Left cardiac atrium (tissue), 4 donors: ENCODE measurements around the gene BACH2. TPM values are rescaled to one million over a fixed set of nuclear protein-coding genes. Genes with fewer than 3 reads are reported as not detected.

Experiments used
- ATAC-seq, 2 donors: fragments of 200-7000 bp; cut with Tn5 transposase; one replicate each; pipeline ENCODE4 v1.9.1; 2020; ENCODE audit warnings: mild to moderate bottlenecking in 2 of 2, moderate library complexity in 2 of 2
- DNase-seq: peaks from one replicate; pipeline ENCODE4 v3.0.0-alpha.2; 2020
- intact Hi-C, 2 donors: fragments of 100-400 bp; cut with DNase I; formaldehyde crosslinking; loops; one replicate each; pipeline versions ENCODE4 v1.14.1 to v1.15.1; 2022 to 2023
- total RNA-seq, 2 donors: library from RNA; stranded (reverse); fragmentation: NEBNext Ultra II Directional; extraction: Animal tissue kit (Norgen Biotek cat#: 25700); gene quantifications; one replicate each; pipeline ENCODE4 v1.2.1, GENCODE V29; 2021
- donor health status: DM: no; HTN: yes; CAD: no.
- donor health status: DM: no; HTN: yes; CAD: no; lungs with severe emphysema.
- donor health status: DM: yes; HTN: yes; CAD: no.
- donor health status: Dilated cardiomyopathy.

BACH2 gene
- total RNA-seq, 2 donors from 2014 or later: 2.0 to 2.5 TPM

DNA sequence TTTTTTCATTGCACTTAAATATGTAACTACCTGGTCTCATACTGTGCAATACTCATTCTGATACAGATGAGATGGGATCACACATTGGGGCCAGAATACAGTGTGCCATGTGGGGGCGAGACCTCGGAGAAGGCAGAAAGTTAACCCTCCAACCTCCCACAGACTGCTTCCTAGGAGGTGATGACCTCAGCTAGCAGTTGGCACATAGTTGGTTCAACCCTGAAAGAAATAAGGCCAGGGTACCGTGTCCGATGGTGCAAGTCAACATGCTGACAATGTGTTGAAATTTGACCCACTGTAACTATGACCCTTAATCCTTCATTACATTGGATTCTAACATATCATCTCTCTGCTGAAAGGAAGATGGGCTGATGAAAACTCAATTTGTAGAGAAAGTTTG is 340.5 kb downstream of the BACH2 start:
- intact Hi-C loops: no loop called here
- DNase-seq: no peak
- no peak for ATAC-seq

DNA sequence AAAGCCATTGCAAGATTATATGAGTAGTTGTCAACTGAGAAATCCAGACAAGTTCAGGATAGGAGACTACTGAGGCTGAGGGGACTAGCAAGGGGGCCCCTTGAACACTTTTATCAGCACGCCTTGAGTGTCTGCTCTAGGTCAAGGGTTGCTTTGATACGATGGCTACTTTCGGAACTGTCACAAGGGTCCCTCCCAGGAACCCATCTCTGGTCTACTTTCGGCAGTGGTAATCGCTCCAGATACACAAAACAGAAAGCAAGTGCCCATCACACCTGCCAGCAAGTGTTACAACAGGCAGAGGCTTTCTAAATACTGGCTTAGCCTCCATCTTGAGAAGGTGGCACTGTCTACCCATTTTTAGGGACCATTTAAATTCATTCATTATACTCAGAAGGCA is 341.3 kb downstream of the BACH2 start:
- DNase-seq (no peak), ATAC-seq (no peak)
- intact Hi-C loops: no loop called here

DNA sequence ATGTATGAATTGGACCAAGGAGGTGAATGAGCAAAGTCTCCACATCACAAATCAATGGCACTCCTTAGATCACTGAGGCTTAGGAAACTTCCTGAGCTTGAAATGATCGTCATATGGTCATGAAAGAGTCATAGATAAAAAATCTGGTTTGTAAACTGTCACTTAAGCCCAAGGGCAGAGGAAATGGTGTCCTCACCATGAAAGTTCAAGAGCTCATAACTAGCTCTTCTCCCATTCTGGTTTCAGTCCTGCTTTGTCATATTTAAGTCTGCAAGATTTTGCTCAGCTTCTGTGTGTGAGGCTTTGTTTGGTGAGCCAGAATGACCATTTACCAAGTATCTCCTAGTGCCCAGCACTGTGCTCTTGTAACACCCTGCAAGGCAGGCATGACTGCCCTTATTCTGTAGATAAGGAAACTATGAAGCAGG is 341.9 kb downstream of the BACH2 start:
- ATAC-seq (no peak), DNase-seq (no peak)
- intact Hi-C loops: no loop called here

DNA sequence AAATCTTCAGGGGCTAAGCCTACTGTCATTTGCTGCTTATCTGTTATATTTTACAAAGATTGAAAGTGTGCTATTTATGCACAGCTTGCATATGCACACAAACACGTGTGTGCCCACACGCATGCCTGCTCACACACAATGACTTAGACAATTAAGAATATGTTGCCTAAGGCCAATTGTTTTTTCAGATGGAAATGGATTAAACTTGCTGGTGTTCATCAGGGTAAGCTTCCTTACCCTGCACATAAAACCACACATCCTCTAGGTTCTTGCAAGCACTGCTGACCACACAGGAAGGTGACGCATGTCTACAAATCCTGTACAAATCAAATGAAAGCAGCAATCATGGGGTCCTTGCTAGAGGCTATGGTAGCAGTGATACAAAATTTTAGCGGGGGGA is 344.0 kb downstream of the BACH2 start:
- no peak for DNase-seq
- peak in 1 of 2 donors; percentile 60 for ATAC-seq
- intact Hi-C loops: no loop called here

DNA sequence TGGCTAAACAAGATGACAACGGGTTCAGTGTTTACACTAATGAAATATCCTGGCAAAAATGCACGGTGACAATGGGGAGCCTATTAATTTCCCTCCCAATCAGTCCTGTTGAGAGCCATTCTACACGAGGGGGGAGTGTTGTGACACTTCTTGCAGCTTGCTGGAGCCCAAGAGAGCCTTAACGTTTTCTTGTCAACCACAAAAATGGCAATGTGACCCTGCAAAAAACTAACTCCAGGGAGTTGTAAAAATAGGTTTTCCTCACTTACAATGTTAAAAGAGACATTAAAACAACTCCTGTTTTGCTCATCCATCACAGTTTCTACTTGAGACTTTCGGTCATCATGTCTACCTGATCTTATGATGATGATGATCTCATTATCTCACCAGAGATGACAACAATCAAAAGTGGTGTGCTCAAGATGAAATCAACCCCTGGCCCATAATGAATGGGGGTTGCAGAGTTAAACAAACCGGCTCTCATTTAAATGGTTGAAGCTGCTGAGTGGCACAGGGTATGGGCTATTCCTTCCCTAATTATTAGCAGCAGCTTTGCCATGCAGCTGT is 344.5 kb downstream of the BACH2 start:
- intact Hi-C loops: no loop called here
- no peak for ATAC-seq
- DNase-seq: no peak

DNA sequence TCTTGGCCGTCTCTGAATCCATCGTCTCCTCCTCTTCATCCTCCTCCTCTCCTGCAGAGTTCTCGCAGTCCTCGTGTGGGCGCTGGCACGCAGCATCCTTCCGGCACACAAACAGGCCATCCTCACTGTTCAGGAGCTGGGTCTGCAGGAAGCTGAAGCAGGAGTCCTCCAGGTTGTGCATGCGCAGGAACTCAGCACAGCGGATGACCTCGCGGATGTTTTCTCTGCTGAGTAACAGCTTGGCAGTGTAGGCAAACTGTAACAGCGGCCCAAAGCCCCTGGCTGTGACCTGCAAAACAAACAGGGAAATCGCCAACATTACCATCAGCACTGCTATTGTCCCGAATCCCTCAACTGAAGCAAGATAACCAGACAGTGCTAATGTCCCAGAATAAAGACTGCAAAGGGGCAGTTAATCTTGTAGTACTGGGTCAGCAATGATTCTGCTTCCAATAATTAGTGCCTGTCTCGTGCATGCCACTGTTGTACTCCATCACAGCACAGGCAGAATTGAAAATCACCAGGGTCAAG is 345.0 kb downstream of the BACH2 start:
- intact Hi-C loops: no loop called here
- ATAC-seq: peak; percentile 25 to 62
- no peak for DNase-seq

DNA sequence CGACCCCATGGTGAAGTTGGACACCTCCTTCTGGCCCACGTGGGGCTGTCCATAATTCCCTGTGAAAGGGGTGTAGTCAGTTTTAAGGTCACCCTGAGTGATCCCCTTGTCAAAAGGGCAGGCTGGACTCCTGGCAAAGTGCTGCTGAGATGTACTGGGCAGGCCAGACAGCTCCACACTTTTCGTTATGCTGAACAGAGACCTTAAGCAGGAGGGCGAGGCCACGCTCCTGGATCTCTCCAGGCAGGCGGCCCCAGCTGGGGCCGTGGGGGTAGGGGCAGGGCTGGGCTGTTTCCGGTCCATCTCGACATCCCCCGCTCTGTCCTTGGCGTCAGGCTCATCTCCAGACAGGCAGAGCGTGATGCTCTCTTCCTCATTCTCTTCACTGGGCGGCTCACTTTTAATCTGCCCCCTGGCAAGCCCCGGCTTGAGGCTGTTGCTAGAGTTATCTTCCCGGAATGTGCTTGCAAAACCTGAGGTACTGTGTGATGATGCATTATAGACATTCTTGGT is 345.7 kb downstream of the BACH2 start:
- intact Hi-C loops: no loop called here
- DNase-seq: peak; percentile 33
- ATAC-seq: peak; percentile 62 to 91

DNA sequence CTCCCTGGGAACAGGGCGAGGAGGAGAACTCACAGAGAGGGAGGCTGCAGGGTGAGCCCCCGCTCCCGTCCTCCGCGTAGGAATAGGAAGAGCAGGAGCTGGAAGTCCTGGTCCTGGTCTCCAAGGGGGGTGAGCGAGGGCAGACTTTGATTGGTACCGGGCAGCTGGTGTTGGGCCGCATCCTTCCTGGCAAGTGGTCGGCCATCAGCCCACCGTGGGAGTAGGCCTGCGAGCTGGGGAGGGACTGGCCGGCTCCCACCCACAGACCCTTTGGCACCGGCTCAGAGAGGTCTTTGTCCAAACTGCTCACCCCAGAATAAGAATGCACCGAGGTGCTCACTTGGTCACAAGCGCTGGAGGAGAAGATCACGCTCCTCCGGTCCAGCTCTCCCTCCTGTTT is 346.2 kb downstream of the BACH2 start:
- DNase-seq (no peak), ATAC-seq (no peak)
- intact Hi-C loops: no loop called here

DNA sequence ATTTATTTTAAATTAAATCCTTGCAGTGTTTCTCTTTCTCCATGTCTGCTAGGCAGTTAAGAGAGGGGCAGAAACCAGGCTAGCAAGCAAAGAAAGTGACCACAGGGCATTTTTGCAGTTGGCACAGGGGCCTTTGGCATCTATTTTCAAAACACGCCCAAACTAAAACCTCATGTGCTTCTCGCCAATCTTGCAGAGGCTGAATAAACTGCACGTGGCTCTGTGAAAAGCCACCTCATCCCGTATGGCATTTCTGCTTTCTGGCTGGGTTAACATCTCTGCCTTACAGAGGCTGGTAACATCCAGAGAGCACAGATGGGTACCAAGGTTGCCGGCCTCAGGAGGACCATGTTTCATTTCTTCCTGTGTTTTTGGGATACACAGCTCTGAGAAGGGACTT is 347.8 kb downstream of the BACH2 start:
- DNase-seq: no peak
- ATAC-seq: no peak
- intact Hi-C loops: no loop called here

DNA sequence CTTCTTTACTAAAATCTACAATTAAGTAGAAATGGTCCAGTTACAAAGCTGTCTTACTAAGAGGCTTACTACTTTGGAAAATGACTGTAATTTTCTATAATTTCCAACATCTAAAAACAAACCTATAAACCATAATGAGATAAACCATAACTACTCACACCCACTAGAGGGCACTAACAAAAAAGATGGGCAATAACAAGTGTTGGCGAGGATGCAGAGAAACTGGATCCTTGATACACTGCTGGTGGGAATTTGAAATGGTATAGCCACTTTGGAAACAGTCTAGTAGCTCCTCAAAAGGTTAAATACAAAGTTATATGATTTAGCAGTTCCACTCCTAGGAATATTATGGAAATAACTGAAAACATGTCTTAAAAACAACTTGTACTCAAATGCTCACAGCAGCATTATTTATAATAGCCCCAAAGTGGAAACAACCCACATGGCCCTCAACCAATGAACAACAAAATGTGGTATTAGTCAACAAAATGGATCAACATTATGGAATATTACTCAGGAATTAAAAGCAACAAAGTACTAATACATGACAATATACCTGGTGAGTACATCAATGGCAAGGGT is 351.7 kb downstream of the BACH2 start:
- ATAC-seq (no peak), DNase-seq (no peak)
- intact Hi-C loops: loop anchor here (5.0 kb wide), 2 partner anchors 447 to 532 kb away; no protein-coding TSS in a partner anchor

DNA sequence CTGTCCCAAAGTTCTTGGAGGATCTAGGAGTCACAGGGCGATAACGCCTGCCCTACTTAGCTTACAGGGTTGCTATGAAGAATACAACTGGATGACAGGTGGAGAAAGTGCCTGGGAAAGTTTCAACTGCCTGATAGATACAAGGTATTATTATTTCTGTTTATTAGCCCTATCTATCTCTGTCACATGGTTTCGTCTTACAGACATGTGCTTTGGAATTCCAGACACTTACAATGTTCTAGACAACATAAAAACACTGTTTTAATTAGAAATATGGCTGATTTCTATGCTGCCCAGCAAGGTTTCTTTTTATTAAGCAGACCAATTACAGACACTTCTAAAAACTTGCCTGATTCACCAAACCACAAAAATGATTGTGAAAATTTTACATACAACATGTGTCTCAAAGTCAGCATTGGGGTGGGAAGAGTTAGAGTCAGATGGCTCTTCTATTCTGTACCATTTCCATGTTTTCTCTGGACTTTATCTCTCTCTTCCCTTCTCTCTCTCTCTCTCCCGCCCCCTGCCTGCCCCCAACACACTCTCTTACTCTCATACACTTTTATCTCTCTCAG is 352.4 kb downstream of the BACH2 start:
- no peak for ATAC-seq
- DNase-seq: no peak
- intact Hi-C loops: loop anchor here (5.0 kb wide), 2 partner anchors 448 to 533 kb away; no protein-coding TSS in a partner anchor

DNA sequence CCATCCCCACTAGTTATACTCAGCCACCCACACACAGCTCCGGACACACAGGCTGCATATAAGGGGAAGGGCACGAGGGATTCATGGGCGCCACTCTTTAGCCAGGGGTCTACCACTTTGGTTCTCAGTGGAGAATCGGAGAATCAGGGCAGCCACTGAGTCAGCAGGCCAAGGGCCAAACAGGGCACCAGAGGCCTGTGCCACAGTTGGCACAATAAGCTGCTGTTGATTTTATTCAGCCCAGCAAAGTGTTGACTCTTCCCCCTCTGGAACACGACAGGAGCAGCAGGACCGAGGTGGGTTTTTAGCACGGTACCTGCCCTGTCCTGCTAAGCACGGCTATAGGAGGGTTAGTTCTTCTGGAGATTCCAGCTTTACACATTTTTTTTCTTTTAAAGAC is 354.0 kb downstream of the BACH2 start:
- intact Hi-C loops: loop anchor here (5.0 kb wide), 2 partner anchors 450 to 535 kb away; no protein-coding TSS in a partner anchor
- ATAC-seq (no peak), DNase-seq (no peak)

DNA sequence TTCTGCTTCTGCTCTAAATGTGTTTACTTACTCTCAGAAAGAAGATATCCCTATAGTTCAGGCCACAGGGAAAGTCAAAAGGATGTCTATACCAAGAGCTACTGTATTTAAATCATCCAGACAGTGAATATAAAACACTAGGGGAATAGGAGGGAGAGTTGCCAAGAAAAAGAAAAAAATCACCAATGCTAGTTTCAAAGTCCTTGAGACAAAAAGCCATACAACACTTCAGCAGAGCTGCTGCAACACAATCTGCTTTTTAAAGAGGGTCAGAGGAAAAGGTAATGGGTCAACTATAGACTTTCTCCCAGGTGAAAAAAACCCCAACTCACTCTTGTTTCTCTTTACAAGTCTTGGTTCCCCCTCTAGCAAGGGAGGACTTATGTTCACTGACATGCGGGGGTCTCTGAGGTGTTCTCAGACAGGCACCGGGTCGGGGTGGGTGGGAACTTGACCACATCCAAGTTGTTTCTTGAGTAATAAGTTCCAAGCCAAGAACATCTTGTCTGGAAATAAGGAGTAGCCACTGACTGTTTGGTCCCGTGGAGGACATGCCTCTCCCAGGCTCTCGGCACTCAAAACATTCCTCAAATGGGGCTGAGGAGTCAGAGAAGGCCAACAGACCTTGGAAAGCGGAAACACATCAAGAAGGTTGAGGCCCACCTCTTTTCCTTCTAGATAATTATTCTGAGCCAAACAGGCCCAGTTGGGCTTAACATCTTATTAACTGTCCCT is 354.7 kb downstream of the BACH2 start:
- intact Hi-C loops: loop anchor here (5.0 kb wide), 2 partner anchors 450 to 535 kb away; no protein-coding TSS in a partner anchor
- ATAC-seq: no peak
- DNase-seq: no peak

DNA sequence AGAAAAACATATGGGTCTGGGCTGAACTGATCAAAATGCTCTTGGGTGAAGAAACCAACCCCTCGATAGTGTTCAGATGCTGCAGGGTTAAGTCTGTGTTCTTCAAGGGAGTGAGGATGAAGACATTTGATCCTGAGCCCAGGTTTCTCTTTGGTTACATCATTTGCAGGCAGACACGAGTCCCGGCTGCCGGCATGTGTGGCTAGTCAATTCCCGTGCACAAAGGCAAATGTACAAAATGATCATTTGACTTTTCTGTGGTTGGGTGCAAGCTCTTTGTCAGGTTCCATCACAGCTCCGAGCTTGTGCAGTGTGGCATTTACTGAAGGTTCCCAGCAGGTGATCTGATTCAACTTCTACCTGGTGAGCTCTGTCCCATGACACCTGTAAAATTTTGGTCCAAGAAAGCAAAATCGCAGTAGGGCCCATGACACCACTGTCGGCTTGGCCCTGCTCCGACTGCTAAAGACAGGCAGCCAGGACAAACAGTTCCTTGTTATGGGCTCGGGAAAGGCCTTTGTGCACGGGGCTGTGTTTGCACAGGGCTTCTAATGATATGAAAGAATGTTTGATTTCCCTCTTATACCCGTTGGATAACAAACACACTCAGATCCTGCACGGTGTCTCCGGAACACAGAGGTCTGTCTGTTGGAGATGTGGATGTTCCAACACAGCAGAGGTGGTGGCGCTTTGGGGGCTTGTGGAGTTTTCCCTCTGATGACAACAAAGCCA is 355.4 kb downstream of the BACH2 start:
- peak in 1 of 2 donors; percentile 75 for ATAC-seq
- DNase-seq: peak; percentile 55
- intact Hi-C loops: loop anchor here (5.0 kb wide), 2 partner anchors 451 to 536 kb away; no protein-coding TSS in a partner anchor

DNA sequence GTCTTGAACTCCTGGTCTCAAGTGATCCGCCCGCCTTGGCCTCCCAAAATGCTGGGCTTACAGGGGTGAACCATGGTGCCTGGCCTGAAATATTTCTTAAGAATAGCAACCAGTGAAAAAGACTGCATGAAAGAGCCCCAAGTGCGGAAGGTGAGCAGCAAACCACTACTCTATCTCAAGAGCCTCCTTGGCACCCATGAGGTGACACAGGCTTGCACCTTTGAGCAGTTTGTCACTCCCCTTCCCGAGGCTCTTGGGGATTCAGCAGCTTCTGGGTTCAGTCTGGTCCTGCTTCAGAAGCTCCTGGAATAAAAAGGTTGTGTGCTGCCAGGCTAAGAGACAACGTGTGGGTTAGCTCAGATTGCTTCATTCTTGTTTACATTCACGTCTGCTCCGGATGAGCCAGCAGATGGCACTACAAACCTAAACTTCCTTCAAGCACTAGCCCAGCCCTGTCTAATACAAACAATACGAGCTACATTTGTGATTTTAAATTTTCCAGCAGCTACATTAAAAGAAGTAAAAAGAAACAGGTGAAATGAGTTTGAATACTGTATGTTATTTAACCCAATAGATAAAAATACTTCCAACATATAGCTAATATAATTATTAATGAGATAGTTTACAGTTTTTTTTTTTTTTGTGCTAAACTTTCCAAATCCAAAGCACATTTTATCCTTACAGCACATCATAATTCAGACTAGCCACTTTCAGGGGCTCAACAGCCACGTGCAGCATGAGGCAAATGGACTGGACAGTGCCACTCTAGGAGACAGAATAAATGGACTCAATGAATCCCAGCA is 356.2 kb downstream of the BACH2 start:
- DNase-seq: peak; percentile 72
- ATAC-seq: peak; percentile 93 to 95
- intact Hi-C loops: loop anchor here (1.0 to 5.0 kb wide), 3 partner anchors 452 to 539 kb away; no protein-coding TSS in a partner anchor

DNA sequence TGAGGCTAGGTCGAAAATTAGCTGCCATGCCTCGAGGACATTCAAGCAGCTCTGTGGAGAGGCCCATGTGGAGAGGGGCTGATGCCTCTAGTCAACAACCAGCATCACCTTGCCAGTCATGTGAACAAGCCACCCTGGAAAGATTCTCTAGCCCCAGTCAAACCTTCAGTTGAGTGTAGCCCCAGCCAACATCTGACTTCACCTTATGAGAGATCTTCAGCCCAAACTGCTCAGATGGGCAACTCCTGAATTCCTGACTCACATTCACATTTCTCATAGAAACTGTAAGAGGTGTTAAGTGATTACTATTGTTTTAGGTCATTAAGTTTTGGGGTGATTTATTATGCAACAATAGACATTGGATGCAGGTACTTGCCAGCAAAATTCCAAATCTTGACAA is 357.5 kb downstream of the BACH2 start:
- no peak for ATAC-seq
- no peak for DNase-seq
- intact Hi-C loops: no loop called here

DNA sequence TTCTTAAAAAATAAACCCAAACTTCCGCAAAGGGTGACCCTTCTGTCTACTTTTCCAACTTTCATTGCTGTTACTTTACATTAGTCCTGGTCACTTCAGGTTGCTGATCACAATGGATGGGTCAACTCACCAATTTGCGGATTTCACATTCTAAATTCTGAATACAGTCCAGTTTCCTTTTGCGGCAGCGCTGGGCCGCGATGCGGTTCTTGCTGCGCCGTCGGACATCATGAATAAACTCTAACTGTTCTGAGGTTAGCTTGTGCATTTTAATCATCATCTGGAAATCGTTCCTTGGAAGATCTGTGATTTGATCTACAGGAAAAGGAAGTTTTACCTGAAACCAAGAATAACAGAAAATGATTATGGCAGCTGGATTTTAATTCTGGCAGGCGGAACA is 358.6 kb downstream of the BACH2 start:
- DNase-seq: no peak
- intact Hi-C loops: no loop called here
- ATAC-seq: no peak

DNA sequence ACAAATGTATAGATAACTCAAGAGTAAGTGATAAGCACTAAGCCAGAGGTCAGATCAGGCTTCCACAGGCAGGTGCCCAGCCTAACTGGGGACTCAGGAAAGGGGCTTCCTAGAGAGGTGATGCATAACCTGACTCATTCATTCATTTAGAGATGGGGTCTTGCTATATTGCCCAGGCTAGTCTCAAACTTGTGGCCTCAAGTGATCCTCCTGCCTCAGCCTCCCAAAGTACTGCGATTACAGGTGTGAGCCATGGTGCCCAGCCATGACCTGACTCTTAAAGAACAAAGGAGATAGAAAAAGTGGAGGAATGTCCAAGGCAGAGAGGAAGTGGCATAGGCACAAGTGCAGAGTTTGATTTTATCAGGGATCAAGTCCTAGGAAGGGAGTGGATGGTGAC is 360.5 kb downstream of the BACH2 start:
- intact Hi-C loops: no loop called here
- no peak for DNase-seq
- no peak for ATAC-seq
